NCI-H128 (cell line): ENCODE measurements around the gene ARPC5.
A peak's percentile ranks its signal among the peaks of the same experiment; 100 is the strongest.
"Not testable (repeated sequence)": the region's sequence is repeated elsewhere in the genome, so short reads cannot be mapped to it uniquely, and the experiment has no call there.

ENCODE experiments used
- DNase-seq: peaks from one replicate; lab custom pipeline; 2025; ENCODE audit not compliant: unreplicated experiment; lab: John Stamatoyannopoulos, UW

Gene ARPC5

DNA sequence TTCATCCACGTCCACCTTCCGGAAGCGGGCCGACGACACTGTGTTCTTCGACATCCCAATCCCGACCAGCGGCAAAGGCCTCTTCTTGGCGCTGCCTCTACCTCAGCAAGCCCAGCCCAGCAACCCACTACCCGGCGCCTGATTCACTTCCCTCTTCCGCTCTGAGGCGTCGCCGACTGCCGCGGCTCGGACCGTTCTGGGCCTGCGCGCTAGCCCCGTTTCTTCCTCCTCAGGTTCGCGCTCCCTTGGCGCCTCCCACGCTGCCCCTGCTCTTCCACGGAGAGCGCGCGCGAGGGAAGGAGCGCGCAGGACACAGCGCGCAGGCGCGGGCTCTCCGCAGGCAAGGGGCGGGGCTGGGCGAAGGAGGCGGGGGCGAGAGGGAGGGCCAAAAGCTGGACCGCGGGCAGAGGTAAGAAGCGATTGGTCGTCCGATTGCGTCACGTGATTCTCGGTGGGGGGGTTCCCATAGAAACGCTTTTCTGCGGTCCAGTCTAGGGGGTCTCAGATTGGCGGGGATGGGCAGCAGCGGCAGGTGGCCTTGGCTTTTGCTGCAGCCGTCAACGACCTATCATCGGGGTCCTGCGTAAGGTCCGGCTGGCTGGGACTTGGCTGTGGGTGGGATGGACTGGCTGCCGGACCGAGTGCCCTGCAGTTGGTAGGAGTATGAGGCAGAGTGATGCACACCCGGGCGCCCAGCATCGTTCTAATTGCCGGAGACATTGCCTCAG, at the start of gene ARPC5:
Gene ARPC5 (minus strand): TSS at position 178 of the 728 bp plus-strand sequence. CDS start 124 bp downstream, at position 54.
- peak; percentile 96 for DNase-seq

DNA sequence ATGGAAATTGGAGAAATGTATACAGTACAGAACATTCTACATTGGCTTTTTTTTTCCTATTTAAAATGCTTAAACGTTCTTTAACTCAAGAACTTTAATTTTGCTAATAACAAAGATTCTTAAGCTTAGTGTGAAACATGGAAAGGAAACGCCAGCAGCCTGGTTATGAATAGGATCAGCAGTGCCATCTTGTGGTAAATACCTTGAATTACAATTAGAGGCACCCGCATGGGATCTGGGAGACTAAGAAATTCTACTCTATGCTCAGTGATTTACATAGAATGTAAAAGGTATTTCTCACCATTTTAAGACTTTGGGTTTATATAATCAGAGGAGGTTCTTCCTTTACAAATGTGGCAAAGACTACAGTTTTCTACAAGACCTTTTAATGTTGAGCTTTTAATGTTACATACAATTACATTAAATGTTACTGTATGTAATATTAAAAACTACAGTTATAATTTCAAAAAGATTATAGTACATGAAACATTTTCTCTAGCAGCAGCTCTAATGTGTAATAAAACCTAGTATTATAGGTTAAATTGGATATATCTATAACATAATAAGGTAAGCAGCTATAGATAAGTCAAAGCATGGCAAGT, 49.6 kb upstream of the ARPC5 start:
- no peak for DNase-seq

DNA sequence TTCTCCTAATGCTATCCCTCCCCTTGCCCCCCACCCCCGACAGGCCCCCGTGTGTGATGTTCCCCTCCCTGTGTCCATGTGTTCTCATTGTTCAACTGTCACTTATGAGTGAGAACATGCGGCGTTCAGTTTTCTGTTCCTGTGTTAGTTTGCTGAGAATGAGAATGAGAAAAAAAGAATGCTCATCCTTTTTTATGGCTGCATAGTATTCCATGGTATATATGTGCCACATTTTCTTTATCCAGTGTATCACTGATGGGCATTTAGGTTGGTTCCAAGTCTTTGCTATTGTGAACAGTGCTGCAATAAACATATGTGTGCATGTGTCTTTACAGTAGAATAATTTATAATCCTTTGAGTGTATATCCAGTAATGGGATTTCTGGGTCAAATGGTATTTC, 43.8 kb upstream of the ARPC5 start:
- DNase-seq: not testable (repeated sequence)

DNA sequence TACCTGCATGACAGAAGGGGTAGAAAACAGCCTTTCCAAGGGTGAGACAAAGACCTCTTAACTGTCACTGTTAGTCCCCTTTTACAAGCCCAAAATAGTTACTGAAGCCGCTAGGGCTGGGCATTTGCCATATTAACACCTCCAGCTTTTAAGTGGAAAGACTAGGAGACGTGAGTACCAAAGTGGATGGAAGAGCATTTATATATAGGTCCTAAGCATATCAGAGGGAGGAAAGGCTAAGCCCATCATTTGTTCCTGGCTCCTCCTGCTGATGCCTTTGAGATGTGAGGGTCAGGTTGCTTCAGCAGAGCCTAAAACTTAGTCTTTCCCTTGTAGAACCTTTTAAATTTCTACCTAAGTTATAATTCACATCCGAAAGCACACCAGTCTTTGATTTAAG, 43.2 kb upstream of the ARPC5 start:
- no peak for DNase-seq

DNA sequence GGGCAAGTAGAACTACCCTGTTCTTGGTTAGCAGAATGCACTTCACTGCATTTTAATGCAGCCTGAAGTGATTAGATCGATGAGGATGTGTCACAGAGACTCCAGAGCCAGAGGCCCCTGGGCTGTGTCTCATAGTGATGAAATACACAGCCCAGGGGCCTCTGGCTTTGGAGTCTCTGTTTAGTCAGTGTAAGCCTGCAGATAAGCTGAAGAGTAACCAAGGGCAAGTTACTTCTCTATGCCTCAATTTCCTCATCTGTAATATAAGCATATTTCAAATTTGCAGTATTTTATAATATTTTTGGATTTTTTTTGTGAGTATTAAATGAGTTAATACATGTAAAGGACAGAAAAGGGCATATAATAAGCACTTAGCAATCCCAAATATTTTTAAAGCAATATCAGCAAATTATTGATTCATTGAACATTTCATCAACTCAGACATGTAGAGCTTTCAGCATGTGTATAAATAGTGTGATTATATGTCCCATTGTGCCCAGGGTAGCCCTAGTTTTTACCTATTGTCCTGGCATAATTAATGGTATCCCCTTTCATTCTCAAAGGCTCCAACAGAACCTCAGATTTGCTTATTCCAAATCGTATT, 41.1 kb upstream of the ARPC5 start:
- no peak for DNase-seq

DNA sequence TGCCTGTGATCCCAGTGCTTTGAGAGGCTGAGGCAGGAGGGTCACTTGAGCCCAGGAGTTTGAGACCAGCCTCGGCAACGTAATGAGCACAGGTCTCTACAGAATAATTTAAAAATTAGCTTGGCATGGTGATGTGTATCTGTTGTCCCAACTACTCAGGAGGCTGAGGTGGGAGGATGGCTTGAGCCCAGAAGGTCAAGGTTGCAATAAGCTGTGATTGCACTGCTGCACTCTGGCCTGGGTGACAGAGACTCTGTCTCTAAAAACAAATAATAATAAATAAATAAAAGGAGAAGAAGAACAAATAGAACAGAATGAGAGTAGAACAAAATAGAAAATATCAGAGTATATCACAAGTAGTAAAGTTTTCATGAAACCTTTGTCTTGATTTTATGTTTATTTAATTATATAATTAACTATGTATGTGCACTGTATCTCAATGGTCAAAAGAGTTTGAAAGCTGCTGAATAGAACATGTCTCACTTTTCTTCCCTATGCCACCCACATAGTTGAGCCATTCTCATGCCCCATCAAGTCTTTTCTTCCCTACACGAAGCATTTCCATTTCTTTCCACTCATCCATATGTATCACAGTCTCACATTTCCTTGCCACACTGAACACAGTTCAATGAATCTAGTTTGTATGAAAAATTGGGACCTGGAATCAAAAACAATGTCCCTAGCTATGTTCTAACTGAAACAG, 40.5 kb upstream of the ARPC5 start:
- no peak for DNase-seq

DNA sequence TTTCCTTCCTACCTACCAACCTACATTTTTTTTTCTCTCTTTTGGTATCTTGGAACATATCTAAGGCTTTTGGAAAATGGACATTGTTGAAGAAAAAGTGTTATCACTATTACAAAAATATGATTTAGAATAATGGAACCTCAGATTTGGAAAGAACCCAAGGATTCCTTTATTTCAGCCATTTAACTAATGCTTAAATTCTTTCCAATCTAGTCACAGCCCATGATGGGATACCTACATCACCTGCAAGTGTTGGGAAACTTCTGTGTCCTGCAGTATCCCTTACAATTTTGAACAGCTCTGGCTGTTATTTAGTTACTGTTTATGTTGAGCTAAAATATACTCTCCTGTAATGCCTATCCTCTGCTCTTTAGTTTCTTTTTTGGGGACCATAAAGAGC, 39.8 kb upstream of the ARPC5 start:
- no peak for DNase-seq

DNA sequence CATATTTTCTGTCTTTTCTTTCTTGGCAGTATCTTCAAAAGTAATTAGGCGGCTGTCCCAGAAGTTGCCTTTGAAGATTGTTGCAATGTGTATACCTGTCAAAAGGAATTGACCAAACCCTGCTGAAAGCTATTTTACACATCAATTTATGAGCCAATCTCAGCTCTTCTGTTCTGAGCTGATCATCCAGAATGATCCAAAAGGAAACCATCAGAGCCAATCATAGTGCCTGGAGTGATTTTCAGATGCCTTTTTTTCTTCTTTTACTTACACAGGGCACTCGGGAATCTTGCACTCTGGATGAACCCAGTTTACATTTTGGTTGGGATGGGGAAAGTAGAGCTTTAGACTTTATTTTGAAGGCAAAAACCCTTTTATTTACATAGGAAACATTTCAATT, 39.3 kb upstream of the ARPC5 start:
- DNase-seq: no peak

DNA sequence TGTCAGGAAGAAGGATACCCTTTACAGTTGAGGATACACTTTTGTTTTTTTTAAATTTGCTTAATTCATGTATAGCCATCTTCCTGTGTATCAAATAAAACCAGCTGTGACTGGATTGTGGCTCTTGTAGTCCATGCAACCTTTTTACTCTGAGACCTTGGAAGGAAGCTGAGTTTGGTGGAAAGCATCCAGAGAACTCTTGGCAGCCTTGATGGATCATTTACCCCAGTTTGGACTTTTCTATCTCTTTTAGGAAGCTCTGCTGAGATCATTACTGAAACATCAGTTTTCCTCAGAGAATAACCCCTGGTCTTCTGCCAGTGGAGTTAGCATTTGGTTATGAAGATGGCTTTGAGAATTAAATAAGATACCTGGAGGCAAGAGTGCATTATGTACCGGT, 38.8 kb upstream of the ARPC5 start:
- no peak for DNase-seq

DNA sequence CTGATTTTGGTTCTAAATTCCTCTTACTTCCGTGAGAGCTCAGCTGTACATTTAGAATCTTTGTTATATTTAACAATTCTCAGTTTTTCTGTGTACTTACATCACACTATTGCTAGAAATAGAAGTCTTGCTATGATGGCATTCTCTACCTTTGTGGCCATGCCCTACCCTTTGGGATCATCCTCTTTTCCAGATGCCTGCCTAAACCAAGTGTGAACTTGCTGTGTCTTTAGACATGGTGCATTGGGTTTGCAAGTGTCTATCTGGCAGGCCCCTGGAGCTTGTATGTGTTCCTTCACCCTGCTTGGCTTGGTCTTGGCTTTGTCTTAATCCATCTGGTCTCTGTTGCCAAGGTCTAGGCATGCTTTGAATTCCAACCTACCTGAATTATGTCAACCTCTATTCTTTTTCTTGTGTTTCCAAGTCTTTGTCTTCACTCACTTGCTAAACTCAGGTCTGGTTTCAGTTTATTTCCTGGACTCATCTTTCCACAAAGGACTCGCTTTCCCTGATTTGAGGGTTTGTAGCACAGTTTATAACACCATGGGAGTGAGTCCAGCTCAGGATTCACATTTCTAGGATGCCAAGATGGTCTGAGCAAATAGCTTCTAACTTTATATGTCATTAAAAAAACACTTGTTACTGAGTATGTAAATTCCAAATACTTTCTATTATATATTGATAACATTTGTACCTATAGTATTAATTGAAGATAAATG, 38.2 kb upstream of the ARPC5 start:
- DNase-seq: no peak

DNA sequence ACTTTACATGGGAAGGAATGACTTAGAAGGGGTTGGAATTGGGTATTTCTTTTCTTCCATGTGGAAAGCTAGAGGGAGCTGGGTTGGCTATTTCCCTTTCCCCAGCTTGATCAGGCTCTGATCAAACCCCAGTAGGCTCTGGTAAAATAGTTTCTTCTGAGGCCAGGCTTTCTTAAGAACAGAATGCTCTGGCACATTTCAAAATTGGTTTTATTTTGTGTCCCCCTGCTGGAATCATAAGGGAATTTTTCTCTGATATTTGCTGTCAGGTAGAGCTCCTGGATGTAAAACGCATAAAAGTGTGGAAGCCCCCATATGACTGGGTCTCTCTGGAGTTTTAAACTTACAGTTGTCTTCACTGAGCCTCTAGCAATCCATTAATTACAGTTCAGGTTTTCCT, 34.6 kb upstream of the ARPC5 start:
- DNase-seq: no peak

DNA sequence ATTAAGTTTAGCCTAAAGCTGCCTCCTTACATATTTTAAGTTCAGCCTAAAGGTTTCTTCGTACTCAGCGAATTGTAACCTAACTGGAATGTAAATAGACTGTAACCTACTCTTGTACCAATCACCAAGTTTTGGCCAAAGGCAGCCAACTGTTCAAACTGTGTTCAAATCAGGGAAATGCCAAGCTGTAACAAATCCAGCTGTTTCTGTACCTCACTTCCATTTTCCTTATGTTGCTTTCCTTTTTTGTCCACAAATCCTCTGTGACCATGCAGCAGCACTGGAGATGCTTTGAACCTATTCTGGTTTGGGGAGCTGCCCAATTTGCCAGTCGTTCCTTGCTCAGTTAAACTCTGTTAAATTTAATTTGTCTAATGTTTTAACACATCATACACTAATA, 20.8 kb upstream of the ARPC5 start:
- DNase-seq: no peak

DNA sequence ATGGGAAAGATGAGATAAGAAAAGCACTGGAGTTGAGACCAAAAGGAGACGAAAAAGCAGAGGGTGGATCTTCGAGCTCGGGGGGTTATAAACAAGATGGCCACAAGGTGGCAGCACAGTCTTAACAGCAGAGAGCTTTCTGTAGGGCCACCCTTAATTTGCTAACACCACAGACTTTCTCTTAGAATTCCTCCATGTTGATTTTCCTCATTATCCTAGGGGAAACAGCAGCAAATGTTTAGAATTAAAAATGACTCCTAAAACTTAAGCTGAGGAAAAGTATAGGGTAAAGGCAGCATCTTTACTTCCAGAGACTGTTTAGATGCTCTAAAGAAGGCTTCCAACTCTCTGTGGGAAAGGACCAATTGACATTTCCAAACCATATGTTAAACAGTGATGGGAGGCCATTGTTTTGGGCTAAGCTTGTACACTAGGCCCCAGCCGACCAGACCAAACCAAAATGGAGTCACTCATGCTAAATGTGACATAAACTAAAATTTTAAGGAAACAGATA, 20.0 kb upstream of the ARPC5 start:
- peak; percentile 73 for DNase-seq

DNA sequence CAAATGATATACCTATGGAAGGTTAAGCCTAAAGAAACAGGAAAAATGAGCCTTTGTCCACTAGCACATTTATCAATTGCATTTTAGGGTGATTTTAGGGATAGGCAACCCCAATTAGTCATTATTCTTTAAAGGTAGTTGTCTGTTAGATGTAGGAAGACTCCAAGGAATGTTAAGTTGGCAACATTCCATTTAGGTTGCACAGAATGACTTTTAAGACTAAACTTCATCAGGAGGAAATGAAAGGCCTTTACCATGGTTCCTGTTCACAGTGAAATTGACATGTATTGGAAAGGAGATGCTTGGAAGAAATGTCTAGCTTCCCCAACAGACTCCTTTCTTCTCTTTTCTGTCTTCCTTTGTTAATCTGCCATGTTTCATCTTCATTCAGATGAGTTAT, 19.1 kb upstream of the ARPC5 start:
- DNase-seq: no peak

DNA sequence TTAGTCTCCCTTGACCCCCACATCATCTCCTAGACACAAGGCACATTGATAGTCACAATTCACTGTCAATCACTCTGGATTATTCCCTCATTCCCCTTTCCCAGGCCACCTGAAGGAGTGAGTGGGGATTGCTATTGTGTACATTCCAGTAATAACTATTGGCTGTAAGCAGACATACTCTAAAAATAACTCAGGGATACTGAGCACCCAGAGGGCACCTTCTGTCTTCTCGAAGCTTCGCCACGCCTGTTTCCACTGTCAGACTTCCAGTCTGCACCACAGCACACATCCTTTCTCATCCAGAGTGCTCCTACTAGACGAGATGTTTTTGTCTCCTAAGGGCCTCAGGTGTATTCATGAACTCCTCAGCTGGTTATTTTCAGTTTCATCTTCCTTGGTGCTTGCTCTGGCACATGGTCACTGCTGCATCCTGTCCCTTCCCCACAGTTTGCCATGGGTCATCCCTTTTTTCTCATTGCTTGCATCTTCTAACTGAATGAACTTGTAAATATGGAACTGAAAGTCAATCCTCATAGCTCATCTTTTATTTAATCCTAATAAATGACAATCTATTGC, 18.4 kb upstream of the ARPC5 start:
- no peak for DNase-seq

DNA sequence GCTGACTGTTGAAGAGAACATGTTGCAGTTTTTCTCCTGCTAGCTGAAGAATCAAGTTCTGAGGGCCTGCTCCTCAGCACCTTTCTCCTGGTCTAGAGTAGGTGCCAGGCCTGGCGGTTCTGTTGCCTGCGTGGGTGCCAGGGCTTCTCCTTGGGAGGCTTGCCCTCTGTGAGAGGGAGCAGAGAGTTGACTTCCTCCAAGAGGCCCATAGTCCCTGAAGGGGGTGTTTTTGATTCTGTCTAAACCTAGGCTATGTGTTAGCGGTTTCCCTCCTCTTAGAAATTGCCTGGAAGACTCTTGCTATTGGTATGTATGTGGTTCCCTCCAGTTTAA, 17.8 kb upstream of the ARPC5 start:
- no peak for DNase-seq

DNA sequence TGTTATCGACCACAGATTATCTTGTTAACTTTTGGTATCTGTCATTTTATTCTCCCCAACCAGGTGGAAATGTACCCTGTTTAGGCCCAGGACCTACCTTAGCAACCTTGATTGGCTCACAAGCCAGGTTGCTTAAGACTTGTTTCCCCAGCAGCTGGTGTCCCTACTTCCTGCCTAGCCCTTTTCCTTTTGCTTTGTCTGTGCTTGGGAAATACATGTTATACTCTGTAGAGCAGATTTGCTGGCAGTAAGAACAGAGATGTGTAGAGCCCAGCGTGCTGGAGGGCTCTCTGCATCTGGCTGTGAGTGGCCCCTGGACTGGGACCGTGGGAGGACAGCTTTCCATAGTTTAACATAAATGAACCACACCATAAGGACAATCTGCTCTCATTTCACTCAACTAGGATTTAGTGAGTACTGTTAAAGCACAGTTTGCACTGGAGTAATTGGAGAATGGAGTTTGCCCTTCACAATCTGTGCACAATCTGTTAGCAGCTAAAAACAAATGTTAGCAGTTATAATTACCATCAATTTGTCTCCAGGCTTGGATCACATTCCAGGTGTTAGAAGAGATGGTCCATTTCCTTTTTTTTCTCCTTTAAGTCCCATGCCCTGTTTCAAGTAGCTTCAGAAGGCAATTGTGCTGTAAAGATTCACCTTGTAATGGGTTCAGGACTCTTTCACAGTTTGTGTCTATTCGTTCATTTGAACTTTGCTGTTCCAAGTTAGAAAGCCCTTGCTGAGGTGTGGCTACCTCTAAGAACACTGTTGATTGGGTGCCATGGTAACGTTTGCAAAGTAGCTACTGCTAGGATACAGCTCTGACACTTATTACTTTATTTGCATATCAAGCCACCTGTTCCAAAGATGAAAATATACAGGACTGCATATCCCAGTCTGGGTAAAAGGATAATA, 17.2 kb upstream of the ARPC5 start, which contains the start of gene APOBEC4:
Gene APOBEC4 (minus strand): TSS at position 770 of the 915 bp plus-strand sequence. CDS start 4,535 bp downstream, outside the sequence.
- no peak for DNase-seq

DNA sequence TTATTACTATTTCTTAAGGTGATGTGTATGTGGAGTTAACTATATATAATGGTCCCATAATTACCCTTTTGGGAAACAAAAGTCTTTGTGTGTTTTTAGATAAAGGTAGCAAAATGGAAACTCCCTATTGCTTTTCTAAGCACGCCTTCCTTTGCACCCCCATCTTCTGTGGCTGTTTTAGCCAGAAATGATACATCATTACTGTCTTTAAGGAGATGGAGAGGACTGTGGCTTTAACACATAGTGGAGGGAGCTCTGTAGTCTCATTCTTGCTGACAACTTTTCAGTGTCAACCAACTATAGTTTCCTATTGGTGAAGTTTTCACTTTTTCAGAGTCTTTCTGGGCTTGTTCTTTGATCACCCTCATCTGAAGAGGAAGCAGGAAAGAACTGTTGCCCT, 16.5 kb upstream of the ARPC5 start:
- DNase-seq: no peak

DNA sequence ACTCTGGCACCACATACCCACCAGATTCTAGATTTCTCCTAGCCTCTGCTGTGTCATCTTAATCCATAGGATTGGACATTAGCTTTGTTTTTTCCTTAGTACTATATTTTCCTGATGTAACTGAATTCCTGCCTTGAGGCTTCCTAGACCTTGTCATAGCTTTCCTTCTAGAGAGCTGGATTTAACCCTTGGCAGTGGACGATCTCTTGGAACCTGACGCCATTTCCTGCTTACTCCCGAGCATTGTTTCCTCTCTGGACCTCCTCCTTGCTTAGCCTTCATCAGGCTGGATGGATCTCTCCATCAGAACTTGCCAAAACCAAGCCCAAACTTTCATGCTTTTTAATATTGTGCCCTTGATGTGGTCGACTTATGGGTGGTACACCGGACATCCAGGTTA, 16.0 kb upstream of the ARPC5 start:
- no peak for DNase-seq

DNA sequence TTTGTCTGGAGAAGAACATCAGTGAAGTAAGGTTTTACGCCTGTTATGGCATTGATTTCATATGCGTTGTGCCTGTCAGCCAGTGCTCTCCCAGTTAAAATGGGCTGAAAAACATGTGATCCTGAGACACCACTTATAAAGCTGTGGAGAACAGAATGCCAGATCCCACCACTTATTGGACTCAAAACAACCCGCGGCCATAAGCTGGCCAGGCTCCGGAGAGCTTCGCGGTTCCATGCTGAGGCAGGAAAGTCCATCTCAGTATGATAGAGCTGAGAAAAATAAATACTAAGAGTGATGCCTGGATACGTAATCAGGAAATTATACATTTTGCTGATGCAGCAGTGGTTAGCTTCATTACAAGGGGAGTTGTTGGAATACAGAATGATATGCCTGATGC, 12.5 kb upstream of the ARPC5 start:
- DNase-seq: no peak
